Endothelial cell of umbilical vein (primary cell): ENCODE measurements around the gene TTC22. TPM values are rescaled to one million over a fixed set of nuclear protein-coding genes. Genes with fewer than 3 reads are reported as not detected.

ENCODE experiments used
- BruUV-seq: library from RNA; stranded (reverse); fragments of 400-500 nt; replicated peaks from 2 replicates; lab custom pipeline; 2021; lab: Mats Ljungman, UMichigan
- CTCF ChIA-PET: fragments of 300-600, 350-600 bp; sonication (Branson Sonifier 250); formaldehyde crosslinking; loops from one replicate; lab custom pipeline; 2021; ENCODE audit warnings: antibody characterized with exemption, inconsistent platforms; lab: Charles Lee
- POLR2A ChIA-PET: fragments of 300-600, 350-600 bp; sonication (Branson Sonifier 250); formaldehyde crosslinking; loops from one replicate; lab custom pipeline; 2021; ENCODE audit warnings: antibody characterized with exemption, inconsistent platforms; lab: Charles Lee
- DNase-seq: peaks from one replicate; pipeline ENCODE4 v3.0.0-alpha.2; 2011; ENCODE audit warnings: low read depth, low spot score
- FAIRE-seq: peaks from 2 replicates; lab custom pipeline; 2011; peaks lifted over from hg19 to GRCh38; lab: Jason Lieb, UNC
- H2AFZ ChIP-seq: 2 replicates; pipeline ENCODE4 v1.6.0; 2012; ENCODE audit warnings: low read depth, low read length, control low read depth, inconsistent platforms
- H3K27ac ChIP-seq: 2 replicates; pipeline ENCODE4 v1.5.1; 2011; ENCODE audit warnings: low read depth, mild to moderate bottlenecking, control low read depth, low read length, moderate library complexity; ENCODE audit not compliant: insufficient read depth
- H3K27me3 ChIP-seq, 2 experiments: 2 replicates each; pipeline versions ENCODE4 v1.6.0 to v1.6.1; 2011; ENCODE audit warnings: low read length in 2 of 2, mixed read lengths in 1 of 2; ENCODE audit not compliant: control insufficient read depth in 2 of 2, insufficient read depth in 2 of 2
- H3K36me3 ChIP-seq, 2 experiments: 2 replicates in 1 of 2; 3 replicates in 1 of 2; pipeline ENCODE4 v1.5.1; 2011; ENCODE audit warnings: low read length in 2 of 2, mild to moderate bottlenecking in 1 of 2, moderate library complexity in 1 of 2; ENCODE audit not compliant: control insufficient read depth in 2 of 2, insufficient read depth in 2 of 2; ENCODE audit errors: extremely low read depth in 1 of 2
- H3K4me1 ChIP-seq: 3 replicates; pipeline ENCODE4 v1.5.1; 2011; ENCODE audit warnings: mild to moderate bottlenecking, low read length; ENCODE audit not compliant: control insufficient read depth, insufficient read depth; ENCODE audit errors: extremely low read depth
- H3K4me2 ChIP-seq: 2 replicates; pipeline ENCODE4 v1.6.1; 2011; ENCODE audit warnings: low read length, control low read depth, mixed read lengths; ENCODE audit not compliant: insufficient read depth
- H3K4me3 ChIP-seq, 3 experiments: fragments of 200-600 bp in 1 of 3; sonication (generic), shearing (Covaris generic) in 1 of 3; replicated peaks in 1 of 3; 2 replicates each; pipeline ENCODE4 v1.5.1; 2011 to 2016; ENCODE audit warnings: control low read depth in 3 of 3, low read length in 3 of 3, mild to moderate bottlenecking in 2 of 3, inconsistent platforms in 1 of 3, low read depth in 1 of 3, moderate library complexity in 1 of 3; ENCODE audit not compliant: insufficient read depth in 1 of 3
- H3K79me2 ChIP-seq: 2 replicates; pipeline ENCODE4 v1.6.0; 2012; ENCODE audit warnings: low read length, inconsistent platforms; ENCODE audit not compliant: control insufficient read depth, insufficient read depth
- H3K9ac ChIP-seq: replicated peaks from 2 replicates; pipeline ENCODE3; 2011; ENCODE audit warnings: low read length, control low read depth; ENCODE audit not compliant: insufficient read depth; ENCODE audit errors: extremely low read depth
- H3K9me1 ChIP-seq: replicated peaks from 3 replicates; pipeline ENCODE4 v1.6.0; 2011; ENCODE audit warnings: mild to moderate bottlenecking, low read length; ENCODE audit not compliant: control insufficient read depth, insufficient read depth; ENCODE audit errors: extremely low read depth
- H3K9me3 ChIP-seq: replicated peaks from 2 replicates; pipeline ENCODE4 v1.5.1; 2012; ENCODE audit warnings: low read length, inconsistent platforms; ENCODE audit not compliant: control insufficient read depth, insufficient read depth
- H4K20me1 ChIP-seq: replicated peaks from 2 replicates; pipeline ENCODE3; 2011; ENCODE audit warnings: mild to moderate bottlenecking, low read length; ENCODE audit not compliant: control insufficient read depth, insufficient read depth; ENCODE audit errors: extremely low read depth
- EZH2 ChIP-seq: IDR thresholded peaks from 2 replicates; pipeline ENCODE4 v1.6.1; 2012; ENCODE audit warnings: borderline replicate concordance, low read depth, mild to moderate bottlenecking, moderate library complexity, low read length, inconsistent platforms; ENCODE audit not compliant: severe bottlenecking
- FOS ChIP-seq: IDR thresholded peaks from 2 replicates; pipeline ENCODE4 v1.6.1; 2011; ENCODE audit warnings: mild to moderate bottlenecking, low read length, moderate library complexity, borderline replicate concordance; ENCODE audit not compliant: insufficient read depth
- GATA2 ChIP-seq: IDR thresholded peaks from 2 replicates; pipeline ENCODE4 v1.7.0; 2011; ENCODE audit warnings: low read depth, mild to moderate bottlenecking, moderate library complexity, mixed read lengths, low read length; ENCODE audit not compliant: insufficient read length, insufficient read depth
- JUN ChIP-seq: IDR thresholded peaks from 2 replicates; pipeline ENCODE4 v1.6.1; 2011; ENCODE audit warnings: borderline replicate concordance, low read depth; ENCODE audit not compliant: insufficient read length, insufficient read depth
- MAX ChIP-seq: IDR thresholded peaks from 2 replicates; pipeline ENCODE4 v1.6.1; 2011; ENCODE audit not compliant: insufficient read depth, insufficient read length
- MYC ChIP-seq: IDR thresholded peaks from one replicate; pipeline ENCODE4 v1.6.1; 2011; ENCODE audit warnings: mild to moderate bottlenecking, low read depth, low read length
- POLR2A ChIP-seq: IDR thresholded peaks from 2 replicates; pipeline ENCODE4 v1.6.1; 2012; ENCODE audit warnings: low read depth, mild to moderate bottlenecking, control low read depth, low read length
- POLR2AphosphoS5 ChIP-seq: IDR thresholded peaks from 2 replicates; pipeline ENCODE4 v1.6.1; 2012; ENCODE audit warnings: low read depth, mild to moderate bottlenecking, control low read depth, low read length, moderate library complexity; ENCODE audit not compliant: insufficient read depth
- dilution Hi-C: fragments of 300-500 bp; cut with MboI; formaldehyde crosslinking; loops from one replicate; pipeline ENCODE4 v1.15.0; 2019; ENCODE audit warnings: low sequenced_read_pairs; ENCODE audit not compliant: extremely low pct_ligation_motif_present
- intact Hi-C: fragments of 100-400 bp; cut with micrococcal nuclease; formaldehyde crosslinking; loops from one replicate; pipeline ENCODE4 v1.10.0; 2022
- polyA plus RNA-seq, 4 experiments: library from polyadenylated mRNA; depleted of rRNA in 3 of 4; stranded (reverse) in 3 of 4; unstranded in 1 of 4; fragments of >200 nt; gene quantifications; 2 replicates each; pipeline versions ENCODE4 v1.2.1 to v1.2.3, GENCODE V29; 2011 to 2012; ENCODE audit warnings: missing spikeins in 1 of 4
- total RNA-seq: library from RNA; stranded (reverse); gene quantifications from 2 replicates; pipeline ENCODE4 v1.2.3, GENCODE V29; 2021
- TF ChIP-seq, protein P1 (sequence below), 2 donors: IDR thresholded peaks; 1 replicate in 1 of 2; 2 replicates in 1 of 2; pipeline ENCODE4 v1.5.1; 2011; ENCODE audit warnings: low read length in 2 of 2, mild to moderate bottlenecking in 2 of 2, moderate library complexity in 2 of 2, control low read depth in 1 of 2, inconsistent platforms in 1 of 2, low read depth in 1 of 2; ENCODE audit not compliant: insufficient read depth in 1 of 2; ENCODE audit errors: extremely low read depth in 1 of 2

TTC22 gene
- total and polyA plus RNA-seq, 2 donors (not counting 3 experiments of a cell fraction or from before 2014, with no cell fraction given) = not detected

- H3K9me3 ChIP-seq = no peaks in the 10 kb centered on the region
- TF ChIP-seq GATA2 = no peak
- no peak for TF ChIP-seq JUN
- TF ChIP-seq POLR2A = no peak
- H4K20me1 ChIP-seq = no peaks in the 10 kb centered on the region
- ChIA-PET CTCF (interaction anchor here (1.0 kb wide), 1 partner anchor 953 kb away, joined by 5 read pairs; no protein-coding TSS in a partner anchor), POLR2A (no interaction called here)
- intact Hi-C loops (loop anchor here (5.0 kb wide), 1 partner anchor 952 kb away; no protein-coding TSS in a partner anchor), dilution Hi-C loops (no loop called here)
- no peak overlapping the region for H3K4me2 ChIP-seq
- no peak for DNase-seq
- BruUV-seq = no TSS peak
- no peak overlapping the region for H3K9ac ChIP-seq
- H3K27ac ChIP-seq = no peak overlapping the region
- H3K79me2 ChIP-seq = no peaks in the 10 kb centered on the region
- no peak for FAIRE-seq
- no peaks in the 10 kb centered on the region for H3K9me1 ChIP-seq
- no peaks in the 10 kb centered on the region for H3K27me3 ChIP-seq
- H3K4me1 ChIP-seq = no peaks in the 10 kb centered on the region
- no peaks in the 10 kb centered on the region for H3K36me3 ChIP-seq
- no peak overlapping the region for H2AFZ ChIP-seq
- H3K4me3 ChIP-seq = no peak overlapping the region
These were observed 13.0 kb upstream of the TTC22 start for GRCh38 chr1:54814126-54814498.

DNA sequence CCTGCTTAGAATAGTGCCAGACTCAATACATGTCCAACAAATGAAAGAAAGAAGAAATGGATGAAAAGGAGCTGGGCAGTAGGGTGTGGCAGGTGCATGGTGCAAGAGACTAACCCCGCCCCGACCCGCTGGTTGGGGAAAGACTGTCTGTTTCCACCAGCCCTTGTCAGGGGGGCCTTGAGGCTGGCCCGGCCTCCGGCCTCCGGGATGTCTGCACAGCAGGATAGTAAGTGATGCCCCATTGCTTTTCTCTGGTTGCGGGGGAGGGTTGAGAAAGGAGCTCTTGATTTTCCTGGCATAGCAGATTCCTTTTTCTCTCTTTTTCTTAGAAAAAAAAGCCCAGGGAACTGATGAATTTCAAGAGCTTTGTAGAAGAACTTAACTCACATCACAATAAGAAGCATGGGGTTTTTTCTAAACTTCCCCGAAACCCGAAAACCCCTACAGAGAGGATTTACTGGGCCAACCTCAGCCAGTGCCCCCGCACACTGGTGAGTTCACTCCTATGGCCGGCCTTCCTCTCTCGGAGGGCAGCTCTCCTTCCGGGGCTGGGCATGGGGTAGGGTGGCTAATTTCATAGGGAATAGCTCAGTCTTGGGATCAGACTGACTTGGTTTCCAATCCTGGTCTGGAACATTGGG lies 12.5 kb upstream of the TTC22 start:
- H3K9me1 ChIP-seq = no peaks in the 10 kb centered on the region
- H3K27ac ChIP-seq = no peak overlapping the region
- no peaks in the 10 kb centered on the region for H3K36me3 ChIP-seq
- FAIRE-seq (no peak), DNase-seq (no peak)
- H2AFZ ChIP-seq = no peak overlapping the region
- no peak overlapping the region for H3K9ac ChIP-seq
- TF ChIP-seq MAX (no peak), POLR2A (no peak), EZH2 (no peak), MYC (no peak), GATA2 (no peak), JUN (no peak), FOS (no peak), POLR2AphosphoS5 (no peak)
- TF ChIP-seq, protein P1, sequence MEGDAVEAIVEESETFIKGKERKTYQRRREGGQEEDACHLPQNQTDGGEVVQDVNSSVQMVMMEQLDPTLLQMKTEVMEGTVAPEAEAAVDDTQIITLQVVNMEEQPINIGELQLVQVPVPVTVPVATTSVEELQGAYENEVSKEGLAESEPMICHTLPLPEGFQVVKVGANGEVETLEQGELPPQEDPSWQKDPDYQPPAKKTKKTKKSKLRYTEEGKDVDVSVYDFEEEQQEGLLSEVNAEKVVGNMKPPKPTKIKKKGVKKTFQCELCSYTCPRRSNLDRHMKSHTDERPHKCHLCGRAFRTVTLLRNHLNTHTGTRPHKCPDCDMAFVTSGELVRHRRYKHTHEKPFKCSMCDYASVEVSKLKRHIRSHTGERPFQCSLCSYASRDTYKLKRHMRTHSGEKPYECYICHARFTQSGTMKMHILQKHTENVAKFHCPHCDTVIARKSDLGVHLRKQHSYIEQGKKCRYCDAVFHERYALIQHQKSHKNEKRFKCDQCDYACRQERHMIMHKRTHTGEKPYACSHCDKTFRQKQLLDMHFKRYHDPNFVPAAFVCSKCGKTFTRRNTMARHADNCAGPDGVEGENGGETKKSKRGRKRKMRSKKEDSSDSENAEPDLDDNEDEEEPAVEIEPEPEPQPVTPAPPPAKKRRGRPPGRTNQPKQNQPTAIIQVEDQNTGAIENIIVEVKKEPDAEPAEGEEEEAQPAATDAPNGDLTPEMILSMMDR (IDR thresholded peaks at IDR 0.05; ENCODE audit: extremely low read depth in 1 of 2, insufficient read depth in 1 of 2, low read depth in 1 of 2, low read length in 2 of 2) = no peak
- no peaks in the 10 kb centered on the region for H3K27me3 ChIP-seq
- no peaks in the 10 kb centered on the region for H3K9me3 ChIP-seq
- no TSS peak for BruUV-seq
- dilution Hi-C loops (no loop called here), intact Hi-C loops (loop anchor here (5.0 kb wide), 1 partner anchor 951 kb away; no protein-coding TSS in a partner anchor)
- no peak overlapping the region for H3K4me3 ChIP-seq
- POLR2A ChIA-PET = no interaction called here
- CTCF ChIA-PET = interaction anchor here (0.7 to 1.0 kb wide), 2 partner anchors 314 to 953 kb away, joined by 3 to 5 read pairs; no protein-coding TSS in a partner anchor
- H3K4me1 ChIP-seq = no peaks in the 10 kb centered on the region
- H3K4me2 ChIP-seq = no peak overlapping the region
- H3K79me2 ChIP-seq = no peaks in the 10 kb centered on the region
- no peaks in the 10 kb centered on the region for H4K20me1 ChIP-seq
